ENCODE data around the gene TAP1.

Gene TAP1

GRCh38 chr6:32852844-32853540 is 512 bp downstream of the TAP1 start:
- DNase-seq (peak; percentile 57 to 60 (median 60)), ATAC-seq (replicated peaks) (peak; percentile 42)
- Mint-ChIP-seq H3K4me3 (peak overlapping the region; percentile 98 to 100), H3K27ac (peak overlapping the region; percentile 98 to 100), H3K4me1 (ENCODE audit: low read depth in 2 of 2) (peaks cover 65 to 74% of the 10 kb centered on the region in 2 donors), H3K9me3 (no peaks in the 10 kb centered on the region), H3K27me3 (no peaks in the 10 kb centered on the region), H3K36me3 (ENCODE audit: insufficient read depth) (peaks cover 88% of the 10 kb centered on the region)

- no peak for ATAC-seq (replicated peaks)
- Mint-ChIP-seq H3K36me3 (ENCODE audit: insufficient read depth) (peaks cover 88% of the 10 kb centered on the region), H3K27ac (peak overlapping the region; percentile 98 to 100), H3K27me3 (no peaks in the 10 kb centered on the region), H3K9me3 (no peaks in the 10 kb centered on the region), H3K4me1 (ENCODE audit: low read depth in 2 of 2) (peaks cover 66 to 74% of the 10 kb centered on the region in 2 donors), H3K4me3 (peak overlapping the region; percentile 98 to 100)
- DNase-seq, result no peak
Observed at GRCh38 chr6:32852018-32852843, 1.3 kb downstream of the TAP1 start.

GRCh38 chr6:32851025-32851424 is 2.5 kb downstream of the TAP1 start:
- H3K27me3 Mint-ChIP-seq, result no peaks in the 10 kb centered on the region
- H3K4me3 Mint-ChIP-seq, result peak overlapping the region; percentile 98 to 100
- H3K9me3 Mint-ChIP-seq, result no peaks in the 10 kb centered on the region
- H3K4me1 Mint-ChIP-seq (ENCODE audit: low read depth in 2 of 2), result peaks cover 68 to 79% of the 10 kb centered on the region in 2 donors
- DNase-seq, result no peak
- peaks cover 88% of the 10 kb centered on the region for H3K36me3 Mint-ChIP-seq (ENCODE audit: insufficient read depth)
- no peak for ATAC-seq (replicated peaks)
- peak overlapping the region; percentile 98 to 100 for H3K27ac Mint-ChIP-seq

GRCh38 chr6:32849126-32849525 is 4.4 kb downstream of the TAP1 start:
- H3K4me3 Mint-ChIP-seq, result peak overlapping the region; percentile 99 to 100
- peak overlapping the region; percentile 38 to 98 for H3K27ac Mint-ChIP-seq
- peaks cover 68 to 76% of the 10 kb centered on the region in 2 donors for H3K4me1 Mint-ChIP-seq (ENCODE audit: low read depth in 2 of 2)
- H3K36me3 Mint-ChIP-seq (ENCODE audit: insufficient read depth), result peaks cover 92% of the 10 kb centered on the region
- no peak for DNase-seq
- no peaks in the 10 kb centered on the region for H3K9me3 Mint-ChIP-seq
- no peak for ATAC-seq (replicated peaks)
- no peaks in the 10 kb centered on the region for H3K27me3 Mint-ChIP-seq

GRCh38 chr6:32847795-32848194 is 5.7 kb downstream of the TAP1 start:
- ATAC-seq (replicated peaks), result no peak
- Mint-ChIP-seq H3K4me1 (ENCODE audit: low read depth in 2 of 2) (peaks cover 70 to 85% of the 10 kb centered on the region in 2 donors), H3K27ac (peak overlapping the region; percentile 38 to 98), H3K27me3 (no peaks in the 10 kb centered on the region), H3K36me3 (ENCODE audit: insufficient read depth) (peaks cover 91% of the 10 kb centered on the region), H3K4me3 (peak overlapping the region; percentile 99 to 100), H3K9me3 (no peaks in the 10 kb centered on the region)
- DNase-seq, result no peak

DNA sequence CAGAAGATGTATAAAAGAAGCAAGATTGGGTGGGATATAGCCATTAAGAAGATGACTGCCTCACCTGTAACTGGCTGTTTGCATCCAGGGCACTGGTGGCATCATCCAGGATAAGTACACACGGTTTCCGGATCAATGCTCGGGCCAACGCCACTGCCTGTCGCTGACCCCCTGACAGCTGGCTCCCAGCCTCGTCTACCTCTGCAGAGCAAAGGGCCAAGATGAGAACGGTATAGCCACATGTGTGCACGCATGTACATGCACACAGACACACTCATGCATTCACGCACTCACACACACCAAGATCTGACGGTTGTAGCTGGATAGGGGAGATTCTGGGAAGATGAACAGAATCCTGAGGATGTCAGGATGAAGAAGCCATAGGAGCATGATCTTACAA is 6.5 kb downstream of the TAP1 start:
- ATAC-seq (replicated peaks), result no peak

DNA sequence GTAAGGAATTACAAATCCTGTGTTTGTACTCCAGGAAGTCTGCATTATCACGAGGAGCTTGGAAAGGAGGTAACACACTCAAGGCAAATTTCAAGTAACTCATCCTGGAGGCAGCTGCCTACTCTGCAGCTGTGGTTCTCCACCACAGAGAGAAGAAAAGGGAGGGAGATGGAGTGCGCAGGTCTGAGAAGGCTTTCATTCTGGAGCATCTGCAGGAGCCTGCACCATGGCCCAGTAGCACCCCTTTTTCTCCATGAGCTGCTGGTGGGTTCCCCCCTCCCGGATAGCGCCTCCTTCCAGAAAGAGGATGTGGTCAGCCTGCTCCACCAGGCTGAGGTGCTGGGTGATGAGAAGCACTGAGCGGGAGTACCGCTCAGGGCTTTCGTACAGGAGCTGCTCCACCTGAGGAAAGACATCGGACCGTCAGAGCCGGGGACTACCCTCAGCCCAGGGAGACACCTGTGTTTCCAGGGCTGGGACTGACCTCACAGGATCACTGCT is 8.1 kb downstream of the TAP1 start:
- Mint-ChIP-seq H3K27me3 (no peaks in the 10 kb centered on the region), H3K9me3 (no peaks in the 10 kb centered on the region), H3K27ac (peak overlapping the region; percentile 98 to 100), H3K4me1 (ENCODE audit: low read depth in 2 of 2) (peaks cover 74 to 85% of the 10 kb centered on the region in 2 donors), H3K4me3 (peak overlapping the region; percentile 99 to 100), H3K36me3 (ENCODE audit: insufficient read depth) (peaks cover 94% of the 10 kb centered on the region)
- ATAC-seq (replicated peaks), result peak; percentile 9
- DNase-seq, result peak in 2 of 3 experiments; percentile 23 to 34

More for the DNA sequence above, 6.5 kb downstream of the TAP1 start:
- DNase-seq, result no peak
- H3K27me3 Mint-ChIP-seq, result no peaks in the 10 kb centered on the region
- H3K4me3 Mint-ChIP-seq, result peak overlapping the region; percentile 99 to 100
- peaks cover 74 to 85% of the 10 kb centered on the region in 2 donors for H3K4me1 Mint-ChIP-seq (ENCODE audit: low read depth in 2 of 2)
- peaks cover 87% of the 10 kb centered on the region for H3K36me3 Mint-ChIP-seq (ENCODE audit: insufficient read depth)
- H3K27ac Mint-ChIP-seq, result peak overlapping the region; percentile 98 to 100
- H3K9me3 Mint-ChIP-seq, result no peaks in the 10 kb centered on the region

DNA sequence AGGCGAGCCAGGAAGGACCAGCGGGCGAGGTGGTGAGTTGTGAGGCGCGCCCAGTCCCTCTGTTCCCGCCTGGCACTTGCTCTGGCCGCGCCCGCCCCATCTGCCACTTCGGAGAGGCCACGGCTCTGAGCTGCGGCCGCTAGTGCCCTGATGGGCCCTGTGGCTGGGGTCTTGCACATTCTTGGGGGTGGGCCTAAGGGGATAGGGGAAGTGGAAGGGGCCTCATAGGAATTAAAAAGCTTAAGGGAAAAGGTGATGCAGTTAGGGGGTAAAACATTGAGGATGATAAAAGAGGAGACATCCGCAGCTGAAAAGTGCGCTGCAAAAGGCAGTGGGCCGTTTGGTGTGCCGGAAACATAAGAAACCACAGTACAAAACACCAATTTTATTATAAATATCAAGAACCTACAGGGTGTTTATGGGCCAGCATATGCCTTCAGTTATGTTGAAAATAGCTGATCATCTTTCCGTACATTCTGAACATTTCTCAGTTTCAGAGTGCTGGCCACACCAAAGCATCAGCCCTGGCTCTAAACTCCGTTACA is 8.6 kb downstream of the TAP1 start:
- Mint-ChIP-seq H3K4me3 (peak overlapping the region; percentile 99 to 100), H3K27ac (peak overlapping the region; percentile 98 to 100), H3K27me3 (no peaks in the 10 kb centered on the region), H3K9me3 (no peaks in the 10 kb centered on the region), H3K36me3 (ENCODE audit: insufficient read depth) (peaks cover 92% of the 10 kb centered on the region), H3K4me1 (ENCODE audit: low read depth in 2 of 2) (peaks cover 74 to 85% of the 10 kb centered on the region in 2 donors)
- DNase-seq, result peak in 2 of 3 experiments; percentile 29 to 41
- ATAC-seq (replicated peaks), result peak; percentile 25

GRCh38 chr6:32843979-32844838 is 9.3 kb downstream of the TAP1 start, which contains the start of gene PSMB8:
PSMB8 (minus strand) TSS chr6:32844047; CDS start chr6:32843996, 51 bp downstream.
- Mint-ChIP-seq H3K27me3 (no peaks in the 10 kb centered on the region), H3K9me3 (no peaks in the 10 kb centered on the region), H3K4me3 (peak within 1 kb of the TSS; percentile 99 to 100), H3K27ac (peak within 1 kb of the TSS; percentile 98 to 100), H3K36me3 (ENCODE audit: insufficient read depth) (peaks cover 85% of the 10 kb centered on the region), H3K4me1 (ENCODE audit: low read depth in 2 of 2) (peaks cover 73 to 81% of the 10 kb centered on the region in 2 donors)
- ATAC-seq (replicated peaks) (peak; percentile 77), DNase-seq (peak; percentile 98 to 99 (median 98))

- no peak for ATAC-seq (replicated peaks)
- H3K27ac Mint-ChIP-seq, result peak overlapping the region; percentile 98 to 100
Observed at GRCh38 chr6:32843331-32843978, 10.0 kb downstream of the TAP1 start.

DNA sequence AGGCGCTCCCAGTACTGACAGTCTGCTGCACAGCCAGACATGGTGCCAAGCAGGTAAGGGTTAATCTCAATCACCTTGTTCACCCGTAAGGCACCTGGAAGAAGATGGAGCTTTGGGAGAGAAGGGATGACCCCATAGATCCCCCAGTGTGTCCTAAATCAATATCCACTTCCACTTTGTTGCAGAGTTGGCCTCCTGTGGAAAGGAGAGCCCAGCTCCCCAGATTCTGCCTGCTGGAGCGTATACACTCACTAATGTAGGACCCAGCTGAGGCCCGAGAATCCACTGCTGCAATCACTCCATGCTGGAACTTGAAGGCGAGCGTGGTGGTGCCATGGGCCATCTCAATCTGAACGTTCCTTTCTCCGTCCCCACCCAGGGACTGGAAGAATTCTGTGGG is 10.8 kb downstream of the TAP1 start:
- no peak for ATAC-seq (replicated peaks)
- H3K27ac Mint-ChIP-seq, result peak overlapping the region; percentile 98 to 100
- peaks cover 62 to 67% of the 10 kb centered on the region in 2 donors for H3K4me1 Mint-ChIP-seq (ENCODE audit: low read depth in 2 of 2)
- DNase-seq, result no peak
- no peaks in the 10 kb centered on the region for H3K27me3 Mint-ChIP-seq
- peaks cover 84% of the 10 kb centered on the region for H3K36me3 Mint-ChIP-seq (ENCODE audit: insufficient read depth)
- no peaks in the 10 kb centered on the region for H3K9me3 Mint-ChIP-seq
- peak overlapping the region; percentile 99 to 100 for H3K4me3 Mint-ChIP-seq

More at GRCh38 chr6:32843331-32843978, 10.0 kb downstream of the TAP1 start:
- H3K4me3 Mint-ChIP-seq, result peak overlapping the region; percentile 99 to 100
- no peaks in the 10 kb centered on the region for H3K9me3 Mint-ChIP-seq
- H3K36me3 Mint-ChIP-seq (ENCODE audit: insufficient read depth), result peaks cover 85% of the 10 kb centered on the region
- DNase-seq, result no peak
- H3K27me3 Mint-ChIP-seq, result no peaks in the 10 kb centered on the region
- H3K4me1 Mint-ChIP-seq (ENCODE audit: low read depth in 2 of 2), result peaks cover 67 to 74% of the 10 kb centered on the region in 2 donors

- ATAC-seq (replicated peaks) (no peak), DNase-seq (no peak)
- no peaks in the 10 kb centered on the region for H3K27me3 Mint-ChIP-seq
- peak overlapping the region; percentile 99 to 100 for H3K4me3 Mint-ChIP-seq
- peaks cover 62 to 67% of the 10 kb centered on the region in 2 donors for H3K4me1 Mint-ChIP-seq (ENCODE audit: low read depth in 2 of 2)
- peak overlapping the region; percentile 98 to 100 for H3K27ac Mint-ChIP-seq
- peaks cover 79% of the 10 kb centered on the region for H3K36me3 Mint-ChIP-seq (ENCODE audit: insufficient read depth)
- no peaks in the 10 kb centered on the region for H3K9me3 Mint-ChIP-seq
Observed at GRCh38 chr6:32842021-32842650, 11.4 kb downstream of the TAP1 start.

All from effector memory CD8-positive, alpha-beta T cell (primary cell).